H9 (cell line): ENCODE results near the gene COTL1. TPM values are rescaled to one million over a fixed set of nuclear protein-coding genes. Genes with fewer than 3 reads are reported as not detected.

ENCODE experiments used
- DNase-seq: peaks from one replicate; pipeline ENCODE4 v3.0.0-alpha.2; 2017
- H2AFZ ChIP-seq: one replicate; pipeline ENCODE4 v1.6.1; 2013; ENCODE audit warnings: mild to moderate bottlenecking, low read length, control low read depth, moderate library complexity
- H2AK5ac ChIP-seq: 2 replicates; pipeline ENCODE4 v1.6.1; 2013; ENCODE audit warnings: low read length, control low read depth, mixed read lengths; ENCODE audit not compliant: insufficient read length
- H2BK120ac ChIP-seq: one replicate; pipeline ENCODE4 v1.6.1; 2013; ENCODE audit warnings: low read depth, mild to moderate bottlenecking, low read length, control low read depth, inconsistent platforms; ENCODE audit not compliant: poor library complexity, severe bottlenecking
- H2BK12ac ChIP-seq: 2 replicates; pipeline ENCODE4 v1.6.1; 2013; ENCODE audit warnings: low read length, control low read depth, mixed read lengths, low read depth; ENCODE audit not compliant: insufficient read length
- H2BK15ac ChIP-seq: 2 replicates; pipeline ENCODE4 v1.6.1; 2013; ENCODE audit warnings: low read depth, low read length, control low read depth
- H2BK20ac ChIP-seq: one replicate; pipeline ENCODE4 v1.6.1; 2013; ENCODE audit warnings: low read depth, mild to moderate bottlenecking, low read length, control low read depth, inconsistent platforms; ENCODE audit not compliant: poor library complexity, severe bottlenecking
- H2BK5ac ChIP-seq: 2 replicates; pipeline ENCODE4 v1.6.1; 2013; ENCODE audit warnings: low read length, control low read depth, mixed read lengths; ENCODE audit not compliant: insufficient read length
- H3K14ac ChIP-seq: 2 replicates; pipeline ENCODE4 v1.6.1; 2013; ENCODE audit warnings: low read length, control low read depth; ENCODE audit not compliant: insufficient read depth
- H3K18ac ChIP-seq: 2 replicates; pipeline ENCODE4 v1.6.1; 2013; ENCODE audit warnings: low read depth, mild to moderate bottlenecking, mixed read lengths, low read length, control low read depth; ENCODE audit not compliant: insufficient read length
- H3K23ac ChIP-seq: 2 replicates; pipeline ENCODE4 v1.6.1; 2013; ENCODE audit warnings: low read length, control low read depth, mixed read lengths, low read depth; ENCODE audit not compliant: insufficient read length
- H3K23me2 ChIP-seq: 2 replicates; pipeline ENCODE4 v1.6.1; 2013; ENCODE audit warnings: low read depth, mild to moderate bottlenecking, mixed read lengths, low read length, control low read depth; ENCODE audit not compliant: insufficient read length, poor library complexity, severe bottlenecking
- H3K27ac ChIP-seq: 2 replicates; pipeline ENCODE4 v1.5.1; 2013; ENCODE audit warnings: low read length, control low read depth, mixed read lengths, low read depth; ENCODE audit not compliant: insufficient read length
- H3K27me3 ChIP-seq: 2 replicates; pipeline ENCODE4 v1.6.1; 2013; ENCODE audit warnings: low read length, control low read depth, inconsistent platforms; ENCODE audit not compliant: insufficient read depth
- H3K4ac ChIP-seq: 2 replicates; pipeline ENCODE4 v1.6.1; 2013; ENCODE audit warnings: low read depth, mild to moderate bottlenecking, control low read depth, inconsistent platforms, low read length, moderate library complexity
- H3K4me1 ChIP-seq: 2 replicates; pipeline ENCODE4 v1.6.1; 2013; ENCODE audit warnings: low read length, control low read depth, inconsistent platforms; ENCODE audit not compliant: insufficient read depth
- H3K4me2 ChIP-seq: 2 replicates; pipeline ENCODE4 v1.6.1; 2013; ENCODE audit warnings: low read length, control low read depth, mixed read lengths; ENCODE audit not compliant: insufficient read length, insufficient read depth
- H3K56ac ChIP-seq: 2 replicates; pipeline ENCODE4 v1.6.1; 2013; ENCODE audit warnings: low read depth, mild to moderate bottlenecking, mixed read lengths, low read length, control low read depth; ENCODE audit not compliant: insufficient read length
- H3K79me1 ChIP-seq: 2 replicates; pipeline ENCODE4 v1.6.1; 2013; ENCODE audit warnings: low read depth, mild to moderate bottlenecking, moderate library complexity, low read length, control low read depth, inconsistent platforms; ENCODE audit not compliant: insufficient read depth, poor library complexity, severe bottlenecking
- H3K79me2 ChIP-seq: 2 replicates; pipeline ENCODE4 v1.6.1; 2013; ENCODE audit warnings: low read length, control low read depth, inconsistent platforms; ENCODE audit not compliant: insufficient read depth
- H3K9ac ChIP-seq: 2 replicates; pipeline ENCODE4 v1.6.1; 2013; ENCODE audit warnings: low read length, control low read depth, mixed read lengths; ENCODE audit not compliant: insufficient read length; ENCODE audit errors: extremely low read depth
- H3K9me3 ChIP-seq: one replicate; pipeline ENCODE4 v1.6.1; 2013; ENCODE audit warnings: low read depth, low read length, inconsistent platforms; ENCODE audit not compliant: control insufficient read depth
- H3T11ph ChIP-seq: one replicate; pipeline ENCODE4 v1.6.1; 2013; ENCODE audit warnings: mild to moderate bottlenecking, low read length, control low read depth, inconsistent platforms
- H4K20me1 ChIP-seq: one replicate; pipeline ENCODE4 v1.6.1; 2013; ENCODE audit not compliant: control insufficient read depth, insufficient read length, insufficient read depth
- H4K5ac ChIP-seq: 2 replicates; pipeline ENCODE4 v1.6.1; 2013; ENCODE audit warnings: low read depth, mild to moderate bottlenecking, mixed read lengths, low read length, control low read depth; ENCODE audit not compliant: insufficient read length
- H4K8ac ChIP-seq: replicated peaks from 2 replicates; pipeline ENCODE4 v1.6.1; 2013; ENCODE audit warnings: low read length, control low read depth, mixed read lengths, low read depth; ENCODE audit not compliant: insufficient read length
- H4K91ac ChIP-seq: 2 replicates; pipeline ENCODE4 v1.6.1; 2013; ENCODE audit warnings: low read depth, mild to moderate bottlenecking, moderate library complexity, mixed read lengths, low read length, control low read depth; ENCODE audit not compliant: insufficient read length
- H3K27ac Mint-ChIP-seq, 3 experiments: 2 replicates in 2 of 3; 3 replicates in 1 of 3; pipeline ENCODE4 v1.8.0; 2020 to 2021; ENCODE audit warnings: mixed read lengths in 3 of 3, mild to moderate bottlenecking in 1 of 3, moderate library complexity in 1 of 3
- H3K27me3 Mint-ChIP-seq: 2 replicates; pipeline ENCODE4 v1.8.0; 2021; ENCODE audit warnings: low read depth, mild to moderate bottlenecking, moderate library complexity, mixed read lengths
- H3K36me3 Mint-ChIP-seq, 3 experiments: 2 replicates in 2 of 3; 3 replicates in 1 of 3; pipeline ENCODE4 v1.8.0; 2020 to 2021; ENCODE audit warnings: low read depth in 3 of 3, mixed read lengths in 3 of 3; ENCODE audit not compliant: insufficient read depth in 1 of 3
- H3K4me1 Mint-ChIP-seq, 2 experiments: 2 replicates each; pipeline ENCODE4 v1.8.0; 2020; ENCODE audit warnings: mixed read lengths in 2 of 2
- H3K4me3 Mint-ChIP-seq, 2 experiments: 2 replicates in 1 of 2; 3 replicates in 1 of 2; pipeline ENCODE4 v1.8.0; 2020 to 2021; ENCODE audit warnings: mild to moderate bottlenecking in 2 of 2, mixed read lengths in 2 of 2, moderate library complexity in 1 of 2
- H3K9me3 Mint-ChIP-seq, 2 experiments: 2 replicates in 1 of 2; 3 replicates in 1 of 2; pipeline ENCODE4 v1.8.0; 2020; ENCODE audit warnings: mild to moderate bottlenecking in 2 of 2, mixed read lengths in 2 of 2, moderate library complexity in 1 of 2
- WGBS: extraction: QIAGEN DNeasy Blood & Tissue Kit; methylation state at CpG from one replicate; pipeline ENCODE4 v1.1.7; 2013; ENCODE audit warnings: missing lambda C conversion rate, low lambda C conversion rate, mixed read lengths; ENCODE audit not compliant: insufficient read length; ENCODE audit errors: extremely low coverage; 5-methylcytosine and 5-hydroxymethylcytosine counted together
- total RNA-seq: library from RNA; stranded (reverse); gene quantifications from 2 replicates; pipeline ENCODE4 v1.2.1, GENCODE V29; 2021
- TF ChIP-seq, protein P1 (sequence below): fragments of 200-600 bp; sonication (generic); conservative IDR thresholded peaks from 3 replicates; pipeline ENCODE4 v1.8.0; 2021; ENCODE audit warnings: antibody characterized with exemption, mild to moderate bottlenecking

The COTL1 gene
- total RNA-seq, 1 experiment from 2014 or later = 81.4 TPM

DNA sequence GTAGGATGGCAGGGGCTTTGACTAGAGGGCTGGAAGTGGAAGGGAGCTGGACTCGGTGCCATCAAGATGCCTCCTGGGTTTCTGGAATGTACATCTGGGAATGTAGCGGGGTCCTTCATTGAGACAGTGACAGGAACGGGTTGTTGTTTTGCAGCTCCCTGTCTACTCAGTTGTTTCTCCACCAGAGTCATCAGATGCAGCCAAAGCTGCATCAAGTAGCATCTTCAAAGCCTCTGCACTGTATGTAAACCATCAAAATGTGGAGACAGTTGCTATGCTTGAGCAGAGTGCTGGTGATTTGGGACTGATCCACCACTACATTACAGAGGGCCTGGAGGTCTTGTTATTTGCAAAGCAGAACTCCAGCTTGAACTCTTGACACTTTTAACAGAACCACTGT, 88.3 kb downstream of the COTL1 start:
- no peaks in the 10 kb centered on the region for H3K79me2 ChIP-seq

More for the DNA sequence above, 88.3 kb downstream of the COTL1 start:
- no peaks in the 10 kb centered on the region for H4K20me1 ChIP-seq
- H2AFZ ChIP-seq = no peak overlapping the region
- H4K5ac ChIP-seq = no peak overlapping the region
- H3K79me1 ChIP-seq = no peaks in the 10 kb centered on the region
- no peak overlapping the region for H3K4me2 ChIP-seq
- peaks cover 7% of the 10 kb centered on the region for H3K27me3 Mint-ChIP-seq
- peaks cover 32 to 42% of the 10 kb centered on the region in 2 experiments for H3K4me1 Mint-ChIP-seq
- H2BK120ac ChIP-seq = no peak overlapping the region
- WGBS = no CpG with 5 or more reads among the region's 3 CpGs
- H3K36me3 Mint-ChIP-seq = peaks cover 3 to 17% (median 13%) of the 10 kb centered on the region in 3 experiments
- no peak overlapping the region for H3K4me3 Mint-ChIP-seq
- no peaks in the 10 kb centered on the region for H3K27me3 ChIP-seq
- TF ChIP-seq, protein P1, sequence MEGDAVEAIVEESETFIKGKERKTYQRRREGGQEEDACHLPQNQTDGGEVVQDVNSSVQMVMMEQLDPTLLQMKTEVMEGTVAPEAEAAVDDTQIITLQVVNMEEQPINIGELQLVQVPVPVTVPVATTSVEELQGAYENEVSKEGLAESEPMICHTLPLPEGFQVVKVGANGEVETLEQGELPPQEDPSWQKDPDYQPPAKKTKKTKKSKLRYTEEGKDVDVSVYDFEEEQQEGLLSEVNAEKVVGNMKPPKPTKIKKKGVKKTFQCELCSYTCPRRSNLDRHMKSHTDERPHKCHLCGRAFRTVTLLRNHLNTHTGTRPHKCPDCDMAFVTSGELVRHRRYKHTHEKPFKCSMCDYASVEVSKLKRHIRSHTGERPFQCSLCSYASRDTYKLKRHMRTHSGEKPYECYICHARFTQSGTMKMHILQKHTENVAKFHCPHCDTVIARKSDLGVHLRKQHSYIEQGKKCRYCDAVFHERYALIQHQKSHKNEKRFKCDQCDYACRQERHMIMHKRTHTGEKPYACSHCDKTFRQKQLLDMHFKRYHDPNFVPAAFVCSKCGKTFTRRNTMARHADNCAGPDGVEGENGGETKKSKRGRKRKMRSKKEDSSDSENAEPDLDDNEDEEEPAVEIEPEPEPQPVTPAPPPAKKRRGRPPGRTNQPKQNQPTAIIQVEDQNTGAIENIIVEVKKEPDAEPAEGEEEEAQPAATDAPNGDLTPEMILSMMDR = no peak
- H3K27ac ChIP-seq = no peak overlapping the region
- H4K91ac ChIP-seq = no peak overlapping the region
- peaks cover 10 to 15% of the 10 kb centered on the region in 2 experiments; a peak in 3 of 5 replicates for H3K9me3 Mint-ChIP-seq
- H3K56ac ChIP-seq = no peak overlapping the region
- no peak for DNase-seq
- no peak overlapping the region for H2BK5ac ChIP-seq
- H3K18ac ChIP-seq = no peak overlapping the region
- no peak overlapping the region for H3K4ac ChIP-seq
- H2BK20ac ChIP-seq = no peak overlapping the region
- H2BK15ac ChIP-seq = no peak overlapping the region
- H3K23ac ChIP-seq = no peak overlapping the region
- no peak overlapping the region for H3K9ac ChIP-seq
- no peaks in the 10 kb centered on the region for H3K23me2 ChIP-seq
- no peaks in the 10 kb centered on the region for H3K9me3 ChIP-seq
- H3K27ac Mint-ChIP-seq = peak overlapping the region in 1 of 3 experiments; percentile 28; a peak in 1 of 7 replicates
- H4K8ac ChIP-seq = no peak overlapping the region
- H2BK12ac ChIP-seq = no peak overlapping the region
- H3K14ac ChIP-seq = no peak overlapping the region
- H2AK5ac ChIP-seq = no peak overlapping the region
- H3K4me1 ChIP-seq = peaks cover 10% of the 10 kb centered on the region
- no peak overlapping the region for H3T11ph ChIP-seq
